ENCODE measurements around the gene CIB2.

Gene CIB2

GRCh38 chr15:78149068-78149804, 18.0 kb upstream of the CIB2 start, which contains the start of gene IDH3A:
Gene IDH3A (plus strand): TSS chr15:78149362. CDS start chr15:78149404, 42 bp downstream.
- TF ChIP-seq, protein P1, sequence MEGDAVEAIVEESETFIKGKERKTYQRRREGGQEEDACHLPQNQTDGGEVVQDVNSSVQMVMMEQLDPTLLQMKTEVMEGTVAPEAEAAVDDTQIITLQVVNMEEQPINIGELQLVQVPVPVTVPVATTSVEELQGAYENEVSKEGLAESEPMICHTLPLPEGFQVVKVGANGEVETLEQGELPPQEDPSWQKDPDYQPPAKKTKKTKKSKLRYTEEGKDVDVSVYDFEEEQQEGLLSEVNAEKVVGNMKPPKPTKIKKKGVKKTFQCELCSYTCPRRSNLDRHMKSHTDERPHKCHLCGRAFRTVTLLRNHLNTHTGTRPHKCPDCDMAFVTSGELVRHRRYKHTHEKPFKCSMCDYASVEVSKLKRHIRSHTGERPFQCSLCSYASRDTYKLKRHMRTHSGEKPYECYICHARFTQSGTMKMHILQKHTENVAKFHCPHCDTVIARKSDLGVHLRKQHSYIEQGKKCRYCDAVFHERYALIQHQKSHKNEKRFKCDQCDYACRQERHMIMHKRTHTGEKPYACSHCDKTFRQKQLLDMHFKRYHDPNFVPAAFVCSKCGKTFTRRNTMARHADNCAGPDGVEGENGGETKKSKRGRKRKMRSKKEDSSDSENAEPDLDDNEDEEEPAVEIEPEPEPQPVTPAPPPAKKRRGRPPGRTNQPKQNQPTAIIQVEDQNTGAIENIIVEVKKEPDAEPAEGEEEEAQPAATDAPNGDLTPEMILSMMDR (conservative IDR thresholded peaks at IDR 0.05; ENCODE audit: low read depth, low read length): no peak
- peak within 1 kb of the TSS; percentile 73 for H3K4me3 ChIP-seq (ENCODE audit: low read depth, low read length)
- peak; percentile 98 for DNase-seq (ENCODE audit: low read depth)

DNA sequence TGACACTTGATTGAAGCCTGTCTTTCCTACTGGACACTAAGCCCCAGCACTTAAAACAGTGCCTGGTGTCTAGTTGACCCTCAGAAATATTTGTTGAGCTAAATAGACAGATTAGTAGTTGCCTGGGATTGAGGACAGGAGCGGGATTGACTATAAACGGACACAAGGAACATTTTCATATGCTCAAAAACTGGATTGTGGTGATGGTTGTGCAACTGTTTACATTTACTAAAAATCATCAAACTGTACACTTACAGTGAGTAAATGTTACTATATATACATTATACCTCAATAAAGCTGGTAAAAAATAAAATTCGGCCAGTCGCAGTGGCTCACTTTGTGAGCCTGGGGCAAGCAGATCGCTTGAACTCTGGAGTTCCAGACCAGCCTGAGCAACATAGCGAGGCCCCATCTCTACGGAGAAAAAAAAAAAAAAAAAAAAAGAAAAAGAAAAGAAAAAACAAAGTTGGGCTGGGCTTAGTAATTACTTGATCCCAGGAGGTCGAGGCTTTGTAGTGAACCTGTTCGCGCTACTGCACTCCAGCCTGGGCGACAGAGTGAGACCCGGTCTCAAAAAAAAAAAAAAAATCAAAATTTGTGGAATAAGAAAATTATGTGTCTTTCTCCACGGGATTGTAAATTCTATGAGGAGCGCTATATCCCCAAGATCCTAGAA, 17.3 kb upstream of the CIB2 start:
- TF ChIP-seq, protein P1 (conservative IDR thresholded peaks at IDR 0.05; ENCODE audit: low read depth, low read length): no peak
- peak overlapping the region; percentile 73 for H3K4me3 ChIP-seq (ENCODE audit: low read depth, low read length)
- peak; percentile 10 for DNase-seq (ENCODE audit: low read depth)

GRCh38 chr15:78147566-78147965, 16.3 kb upstream of the CIB2 start:
- no peak for DNase-seq (ENCODE audit: low read depth)
- H3K4me3 ChIP-seq (ENCODE audit: low read depth, low read length): no peak overlapping the region
- TF ChIP-seq, protein P1 (conservative IDR thresholded peaks at IDR 0.05; ENCODE audit: low read depth, low read length): no peak

DNA sequence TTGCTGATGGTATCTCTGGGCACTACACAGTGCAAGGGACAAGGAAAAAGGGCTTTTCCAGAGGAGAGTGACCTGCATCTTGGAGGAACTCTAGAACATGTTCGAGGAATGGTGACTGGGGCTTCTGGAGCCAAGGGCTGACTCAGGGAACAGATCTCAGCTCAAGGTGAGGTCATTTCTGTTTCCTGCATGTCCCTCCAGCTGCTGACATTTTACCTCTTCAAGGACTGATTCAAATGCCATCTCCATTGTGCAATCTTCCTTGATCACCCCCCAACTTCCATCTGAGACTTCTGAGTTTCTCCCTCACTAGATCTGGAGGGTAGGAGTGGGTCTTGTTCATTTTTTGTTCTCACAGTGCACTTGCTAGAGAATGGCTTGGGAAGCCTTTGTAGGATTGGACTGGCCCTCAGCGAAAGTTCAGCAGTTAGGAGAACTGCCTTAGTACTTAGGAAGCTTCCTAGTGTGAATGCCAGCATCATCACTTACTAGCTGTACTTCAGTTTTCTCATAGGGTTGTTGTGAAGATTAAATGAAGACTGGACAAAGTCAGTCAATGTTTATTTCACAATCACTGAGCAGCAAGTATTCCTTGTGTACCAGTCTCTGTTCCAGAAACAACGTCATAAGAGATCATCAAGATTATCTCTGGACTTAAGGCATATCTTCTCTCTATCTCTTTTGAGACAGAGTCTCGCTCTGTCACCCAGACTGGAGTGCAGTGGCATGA, 15.3 kb upstream of the CIB2 start:
- DNase-seq (ENCODE audit: low read depth): no peak
- H3K4me3 ChIP-seq (ENCODE audit: low read depth, low read length): no peak overlapping the region
- TF ChIP-seq, protein P1 (conservative IDR thresholded peaks at IDR 0.05; ENCODE audit: low read depth, low read length): no peak

DNA sequence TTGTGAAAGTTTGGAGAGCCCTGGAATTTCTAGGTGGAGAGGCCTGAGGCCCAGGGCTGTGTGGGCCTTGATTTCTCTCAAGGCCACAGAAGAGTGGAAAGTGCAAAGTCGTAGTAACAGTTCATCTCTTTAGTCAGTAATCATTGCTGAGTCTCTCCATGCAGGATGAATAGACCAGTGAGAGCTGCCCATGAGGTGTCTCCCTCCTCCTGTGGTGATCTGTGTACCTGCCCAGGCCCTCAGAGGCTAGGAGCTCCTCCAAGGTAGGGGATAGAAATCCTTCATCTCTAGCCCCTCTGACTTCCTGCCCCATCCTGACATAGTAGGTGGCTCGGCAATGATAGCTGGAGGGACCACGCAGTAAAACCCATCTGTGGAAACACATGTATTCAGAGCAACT, 11.1 kb upstream of the CIB2 start:
- no peak for DNase-seq (ENCODE audit: low read depth)
- H3K4me3 ChIP-seq (ENCODE audit: low read depth, low read length): no peak overlapping the region
- TF ChIP-seq, protein P1 (conservative IDR thresholded peaks at IDR 0.05; ENCODE audit: low read depth, low read length): no peak

DNA sequence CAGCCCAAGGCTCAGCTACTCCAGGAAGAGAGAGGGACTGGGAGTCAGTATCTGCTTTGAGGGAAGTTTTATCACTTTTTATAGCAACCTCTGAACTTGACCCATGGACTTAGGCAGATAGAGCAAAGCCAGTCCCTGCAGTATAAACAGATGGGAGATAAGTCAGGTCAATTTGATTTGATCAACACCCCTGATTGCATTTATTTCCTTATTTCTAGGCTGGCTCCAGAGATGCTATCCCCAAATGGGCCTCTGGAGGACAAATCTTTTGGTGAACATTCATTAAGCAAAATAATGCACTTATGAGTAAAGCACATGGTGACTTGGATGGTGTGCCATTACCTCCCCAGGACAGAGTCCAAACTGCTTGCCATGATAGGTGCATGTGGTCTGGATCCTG, 9.0 kb upstream of the CIB2 start:
- TF ChIP-seq, protein P1 (conservative IDR thresholded peaks at IDR 0.05; ENCODE audit: low read depth, low read length): no peak
- H3K4me3 ChIP-seq (ENCODE audit: low read depth, low read length): no peak overlapping the region
- DNase-seq (ENCODE audit: low read depth): no peak
